HuH-7.5 (cell line): ENCODE data around the gene ARHGEF10L.

Experiments used
- DNase-seq: peaks from one replicate; pipeline ENCODE4 v3.0.0; 2011; ENCODE audit warnings: low spot score

The ARHGEF10L gene

DNA sequence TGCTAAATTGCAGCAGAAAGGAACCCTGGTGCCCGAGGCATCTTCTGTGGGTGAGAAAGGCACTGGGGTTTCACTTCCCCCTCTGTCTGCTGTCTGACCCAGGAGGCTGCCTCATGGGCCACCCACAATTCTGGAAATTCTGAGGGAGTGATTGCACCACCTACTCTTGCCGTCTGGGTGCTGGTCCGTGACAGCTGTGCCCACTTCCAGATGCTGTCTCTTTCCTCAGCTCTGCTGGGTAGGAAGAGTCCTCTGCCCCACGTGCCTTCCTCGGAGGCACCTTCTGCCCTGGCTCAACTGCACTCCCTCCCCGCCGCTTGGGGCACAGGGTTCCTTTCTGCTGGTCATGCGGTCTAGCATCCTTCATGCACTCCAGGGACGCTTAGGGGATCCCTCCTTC, 96.3 kb downstream of the ARHGEF10L start:
- no peak for DNase-seq

DNA sequence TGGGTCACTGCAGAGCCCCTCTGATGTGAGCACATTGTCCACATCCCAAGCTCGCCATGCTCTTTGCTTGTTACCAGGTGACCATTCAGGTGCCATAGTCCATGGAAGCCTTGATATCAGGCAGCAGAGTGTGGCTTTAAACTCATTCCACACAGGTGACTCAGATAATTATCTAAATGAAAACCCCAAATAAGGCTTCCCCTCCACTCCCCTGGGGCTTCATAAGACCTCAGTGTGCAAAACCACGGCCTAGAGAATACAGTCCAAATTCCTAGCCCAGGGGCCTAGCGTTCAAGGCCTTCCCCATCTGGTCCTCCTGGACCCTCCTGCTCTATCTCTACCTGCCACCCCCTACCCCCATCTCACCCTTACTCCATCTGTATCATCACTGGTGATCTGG, 97.1 kb downstream of the ARHGEF10L start:
- DNase-seq: no peak

DNA sequence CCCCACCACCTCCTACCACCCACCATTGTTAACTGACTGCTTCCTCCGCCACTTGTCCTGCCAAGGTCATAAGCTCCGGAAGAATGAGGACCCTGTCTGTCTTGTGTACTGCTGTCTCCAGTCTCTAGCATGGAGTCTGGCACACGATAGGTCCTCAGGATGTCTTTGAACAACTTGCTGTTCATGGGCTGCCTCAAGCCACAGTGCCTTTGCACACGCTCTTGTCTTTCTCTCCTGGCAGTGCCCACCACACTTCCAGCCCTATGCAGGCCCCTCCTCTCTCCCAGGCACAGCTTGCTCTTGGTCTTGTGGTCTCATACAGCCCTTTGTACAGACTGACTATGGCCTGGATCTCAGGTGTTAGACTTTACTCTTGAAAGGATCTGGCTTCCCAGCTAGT, 97.6 kb downstream of the ARHGEF10L start:
- DNase-seq: no peak

GRCh38 chr1:17639703-17640340, 100.3 kb downstream of the ARHGEF10L start:
- no peak for DNase-seq

GRCh38 chr1:17640393-17640792, 100.9 kb downstream of the ARHGEF10L start:
- no peak for DNase-seq

DNA sequence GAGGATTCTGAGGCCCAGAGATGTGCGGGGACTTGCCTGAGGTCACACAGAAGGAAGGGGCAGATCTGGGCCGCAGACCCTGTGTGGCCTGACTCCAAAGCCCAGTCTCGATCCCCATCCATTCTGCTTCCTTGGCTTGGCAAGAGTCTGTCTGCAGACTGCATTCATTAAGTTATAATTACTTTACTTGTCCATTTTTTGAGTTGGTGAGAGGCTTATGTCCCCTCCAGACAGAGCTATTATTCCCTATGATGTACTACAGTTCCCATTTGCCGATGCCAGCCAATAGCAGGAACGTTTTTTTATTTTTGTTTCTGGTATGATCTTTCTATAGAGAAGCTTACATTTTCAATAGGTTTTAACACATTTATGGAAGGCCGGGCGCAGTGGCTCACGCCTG, 101.5 kb downstream of the ARHGEF10L start:
- no peak for DNase-seq

- DNase-seq: no peak
These were observed 102.7 kb downstream of the ARHGEF10L start for GRCh38 chr1:17642169-17642568.

- no peak for DNase-seq
These were observed 103.4 kb downstream of the ARHGEF10L start for GRCh38 chr1:17642943-17643342.

- DNase-seq: no peak
These were observed 104.6 kb downstream of the ARHGEF10L start for GRCh38 chr1:17643861-17644703.

DNA sequence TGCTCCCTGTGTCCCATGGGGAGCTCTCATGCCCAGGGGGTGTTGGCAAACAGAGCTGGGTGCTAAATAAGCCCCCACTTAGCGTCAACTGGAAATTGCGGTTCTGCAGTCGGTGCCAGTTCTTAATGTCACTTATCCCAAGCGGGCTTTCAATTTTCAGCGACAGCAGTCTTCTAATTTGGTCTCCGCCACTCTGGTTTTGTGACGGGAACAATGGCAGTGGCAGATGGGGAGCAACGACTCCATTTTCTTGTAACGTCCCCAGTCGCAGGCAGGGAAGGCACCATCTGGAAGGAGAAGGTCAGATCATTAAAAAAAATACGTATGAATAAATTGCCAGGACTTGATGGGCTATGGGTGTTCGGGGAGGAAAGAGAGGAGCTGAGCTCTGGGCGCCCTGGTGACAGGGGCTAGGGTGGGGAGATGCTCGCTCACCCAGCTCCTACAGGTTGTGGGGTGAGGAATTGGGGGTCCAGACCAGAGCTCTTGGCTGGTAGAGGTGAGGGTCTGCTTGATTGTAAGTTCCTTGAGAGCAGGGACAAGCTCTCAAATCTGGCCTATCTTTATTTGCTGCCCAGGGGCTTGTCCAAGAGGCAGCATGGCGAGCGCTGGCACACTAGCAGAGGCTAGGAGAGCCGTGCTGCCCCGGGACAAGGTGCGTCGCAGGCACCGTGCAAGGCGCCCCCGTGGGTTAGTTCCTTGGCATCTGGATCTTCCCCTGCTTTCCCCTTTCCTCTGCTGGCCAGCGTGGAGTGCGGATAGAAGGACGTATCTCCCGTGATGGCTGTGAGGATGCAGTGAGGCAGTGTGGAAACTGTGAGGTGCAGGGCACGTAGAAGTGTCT, 105.8 kb downstream of the ARHGEF10L start:
- no peak for DNase-seq

DNA sequence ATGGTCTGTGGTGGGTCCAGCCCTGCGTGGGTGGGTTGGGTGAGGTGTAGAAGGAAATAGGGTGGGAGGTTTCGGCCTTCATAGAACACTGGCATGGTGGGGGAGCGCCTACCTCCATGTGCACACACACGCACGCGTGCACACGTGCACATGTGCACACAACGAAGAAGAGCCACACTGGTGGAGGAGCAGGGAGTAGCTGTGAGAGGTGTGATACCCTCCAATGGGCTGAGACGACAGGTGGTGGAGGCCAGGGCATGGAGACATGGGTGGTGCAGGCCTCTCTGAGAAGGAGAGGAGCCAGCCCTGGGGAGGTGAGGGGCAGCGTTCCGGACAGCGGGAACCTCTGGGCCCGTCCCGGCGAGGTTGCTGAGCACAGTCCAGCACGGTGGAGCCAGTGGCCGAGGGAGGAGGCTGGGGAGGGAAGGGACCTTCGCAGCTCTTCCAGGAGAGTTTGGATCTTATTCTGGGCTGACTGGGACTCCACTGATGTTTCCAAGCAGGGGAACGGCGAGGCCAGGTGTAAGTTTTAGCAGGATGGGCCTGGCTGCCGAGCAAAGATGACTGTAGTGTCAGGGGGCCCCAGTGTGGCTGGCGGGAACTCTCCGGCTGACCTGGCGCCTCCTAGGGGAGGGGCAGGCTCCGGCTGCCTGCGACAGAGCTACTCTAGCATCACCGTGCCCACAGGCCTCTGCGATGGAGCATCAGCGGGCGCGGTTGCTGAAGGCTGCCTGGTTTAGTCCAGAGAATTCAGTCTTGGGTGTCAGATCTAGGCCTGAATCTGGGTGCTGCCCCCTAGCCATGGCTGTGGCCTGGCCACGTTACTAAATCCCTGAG, 107.2 kb downstream of the ARHGEF10L start:
- DNase-seq: no peak

- DNase-seq: no peak
These were observed 109.1 kb downstream of the ARHGEF10L start for GRCh38 chr1:17648457-17649145.

- no peak for DNase-seq
These were observed 110.0 kb downstream of the ARHGEF10L start for GRCh38 chr1:17649371-17650106.

DNA sequence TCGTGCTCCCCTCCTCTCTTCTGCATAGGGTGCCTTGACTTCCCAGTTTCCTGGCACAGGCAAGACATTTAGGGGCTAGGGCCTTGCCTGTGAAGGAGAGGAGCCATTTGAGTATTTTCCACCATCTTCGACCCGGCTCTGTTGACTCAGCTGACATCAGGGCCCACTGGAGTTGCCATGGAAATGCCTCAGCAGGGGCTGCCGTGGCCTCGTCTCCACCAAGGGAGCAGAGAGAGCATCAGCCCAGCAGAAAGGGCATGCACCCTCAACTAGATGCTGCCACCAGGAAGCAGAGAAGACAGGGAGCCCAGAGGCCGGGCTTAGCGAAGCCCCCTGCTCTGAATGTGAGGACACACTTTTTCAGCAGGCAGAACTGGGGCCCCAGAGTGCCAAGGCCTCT, 113.8 kb downstream of the ARHGEF10L start:
- DNase-seq: no peak

- DNase-seq: peak; percentile 70
These were observed 114.3 kb downstream of the ARHGEF10L start for GRCh38 chr1:17653728-17654351.

- no peak for DNase-seq
These were observed 115.0 kb downstream of the ARHGEF10L start for GRCh38 chr1:17654519-17654918.

GRCh38 chr1:17655169-17655568, 115.7 kb downstream of the ARHGEF10L start:
- DNase-seq: no peak

- no peak for DNase-seq
These were observed 116.4 kb downstream of the ARHGEF10L start for GRCh38 chr1:17655922-17656321.

- no peak for DNase-seq
These were observed 117.9 kb downstream of the ARHGEF10L start for GRCh38 chr1:17657436-17657835.

- DNase-seq: no peak
These were observed 119.3 kb downstream of the ARHGEF10L start for GRCh38 chr1:17658837-17659236.
